NB4 (cell line): ENCODE measurements around the gene GPR17.

Source experiments
- DNase-seq: peaks from one replicate; pipeline ENCODE4 v3.0.0; 2010; ENCODE audit warnings: low read depth
- H3K4me3 ChIP-seq: one replicate; pipeline ENCODE4 v1.5.1; 2011; ENCODE audit warnings: mild to moderate bottlenecking, low read depth, low read length, moderate library complexity
- CTCF ChIP-seq: IDR thresholded peaks from one replicate; pipeline ENCODE4 v1.5.1; 2012; ENCODE audit warnings: low read depth, low read length
- MAX ChIP-seq: IDR thresholded peaks from 2 replicates; pipeline ENCODE4 v1.6.1; 2011; ENCODE audit warnings: low read depth, low read length
- MYC ChIP-seq: IDR thresholded peaks from 2 replicates; pipeline ENCODE4 v1.6.1; 2011; ENCODE audit warnings: low read depth, low read length
- POLR2A ChIP-seq: IDR thresholded peaks from 2 replicates; pipeline ENCODE4 v1.6.1; 2011; ENCODE audit warnings: mild to moderate bottlenecking; ENCODE audit not compliant: insufficient read length; ENCODE audit errors: extremely low read depth

The GPR17 gene

GRCh38 chr2:127654084-127654837, 8.3 kb downstream of the GPR17 start:
- H3K4me3 ChIP-seq: no peak overlapping the region
- DNase-seq: no peak
- no peak for TF ChIP-seq MAX
- TF ChIP-seq POLR2A: no peak
- TF ChIP-seq MYC: no peak
- no peak for TF ChIP-seq CTCF

- no peak for TF ChIP-seq POLR2A
- TF ChIP-seq CTCF: no peak
- no peak for TF ChIP-seq MAX
- no peak for TF ChIP-seq MYC
- H3K4me3 ChIP-seq: no peak overlapping the region
- no peak for DNase-seq
These were observed 8.9 kb downstream of the GPR17 start for GRCh38 chr2:127654838-127655175.

- no peak overlapping the region for H3K4me3 ChIP-seq
- no peak for DNase-seq
- TF ChIP-seq POLR2A (no peak), MAX (no peak), CTCF (no peak), MYC (no peak)
These were observed 9.5 kb downstream of the GPR17 start for GRCh38 chr2:127655209-127656073.

GRCh38 chr2:127656569-127657231, 10.7 kb downstream of the GPR17 start:
- no peak for DNase-seq
- no peak for TF ChIP-seq CTCF
- TF ChIP-seq MAX: no peak
- H3K4me3 ChIP-seq: no peak overlapping the region

GRCh38 chr2:127657232-127657595, 11.3 kb downstream of the GPR17 start:
- TF ChIP-seq CTCF: no peak
- TF ChIP-seq POLR2A: no peak
- no peak for TF ChIP-seq MAX
- no peak for TF ChIP-seq MYC
- DNase-seq: no peak
- H3K4me3 ChIP-seq: no peak overlapping the region
